DND-41 (cell line): ENCODE data around the gene LURAP1L.

Experiments
- ATAC-seq: fragments of 200-7000 bp; cut with Tn5 transposase; 3 replicates; pipeline ENCODE4 v1.9.1; 2021; ENCODE audit warnings: low read depth; ENCODE audit not compliant: insufficient read depth
- DNase-seq: peaks from one replicate; pipeline ENCODE4 v3.0.0-alpha.2; 2020
- H2AFZ ChIP-seq: 2 replicates; pipeline ENCODE4 v1.6.0; 2012; ENCODE audit warnings: low read depth, low read length
- H3K27ac ChIP-seq: 2 replicates; pipeline ENCODE4 v1.5.1; 2012; ENCODE audit warnings: low read length, inconsistent platforms
- H3K27me3 ChIP-seq: fragments of 200-600 bp; sonication (generic); 2 replicates; pipeline ENCODE4 v1.6.0; 2012; ENCODE audit warnings: low read length, mild to moderate bottlenecking, inconsistent platforms; ENCODE audit not compliant: insufficient read depth, poor library complexity
- H3K36me3 ChIP-seq: 2 replicates; pipeline ENCODE4 v1.5.1; 2012; ENCODE audit warnings: low read length, inconsistent platforms; ENCODE audit not compliant: insufficient read depth
- H3K4me1 ChIP-seq: 2 replicates; pipeline ENCODE4 v1.5.1; 2012; ENCODE audit warnings: mild to moderate bottlenecking, low read length; ENCODE audit not compliant: insufficient read depth
- H3K4me2 ChIP-seq: 2 replicates; pipeline ENCODE4 v1.6.0; 2012; ENCODE audit warnings: mild to moderate bottlenecking, moderate library complexity, low read length, inconsistent platforms; ENCODE audit not compliant: insufficient read depth
- H3K4me3 ChIP-seq, 2 experiments: fragments of 200-600 bp in 1 of 2; shearing (Covaris generic) in 1 of 2; 2 replicates each; pipeline ENCODE4 v1.5.1; 2012 to 2016; ENCODE audit warnings: inconsistent platforms in 2 of 2, low read length in 2 of 2, mild to moderate bottlenecking in 2 of 2, low read depth in 1 of 2, moderate library complexity in 1 of 2
- H3K79me2 ChIP-seq: 2 replicates; pipeline ENCODE4 v1.6.0; 2012; ENCODE audit warnings: low read length, inconsistent platforms; ENCODE audit not compliant: insufficient read depth
- H3K9ac ChIP-seq: 2 replicates; pipeline ENCODE4 v1.6.0; 2012; ENCODE audit warnings: low read depth, mild to moderate bottlenecking, inconsistent platforms, low read length, moderate library complexity
- H3K9me3 ChIP-seq: 2 replicates; pipeline ENCODE4 v1.5.1; 2012; ENCODE audit warnings: low read length, moderate library complexity, mild to moderate bottlenecking, inconsistent platforms; ENCODE audit not compliant: insufficient read depth, severe bottlenecking
- H4K20me1 ChIP-seq: 2 replicates; pipeline ENCODE4 v1.6.0; 2012; ENCODE audit warnings: low read length; ENCODE audit not compliant: insufficient read depth
- CTCF ChIP-seq: IDR thresholded peaks from 2 replicates; pipeline ENCODE4 v1.5.1; 2012; ENCODE audit warnings: borderline replicate concordance, low read length, moderate library complexity, mild to moderate bottlenecking; ENCODE audit not compliant: poor library complexity, severe bottlenecking; ENCODE audit errors: extremely low read depth
- EZH2 ChIP-seq: IDR thresholded peaks from 3 replicates; pipeline ENCODE4 v1.6.1; 2012; ENCODE audit warnings: borderline replicate concordance, low read depth, mild to moderate bottlenecking, moderate library complexity, low read length, inconsistent platforms; ENCODE audit not compliant: severe bottlenecking

Gene LURAP1L

GRCh38 chr9:12808569-12808968 lies 33.7 kb downstream of the LURAP1L start:
- Histone ChIP-seq H3K4me1 (no peaks in the 10 kb centered on the region), H3K27me3 (no peaks in the 10 kb centered on the region), H3K4me3 (no peak overlapping the region), H3K79me2 (no peaks in the 10 kb centered on the region), H4K20me1 (no peaks in the 10 kb centered on the region), H3K27ac (no peak overlapping the region), H2AFZ (no peak overlapping the region), H3K9me3 (peaks cover 3% of the 10 kb centered on the region), H3K4me2 (no peak overlapping the region), H3K36me3 (no peaks in the 10 kb centered on the region), H3K9ac (no peak overlapping the region)
- DNase-seq (no peak), ATAC-seq (no peak)
- no peak for TF ChIP-seq CTCF
- TF ChIP-seq EZH2 = no peak

- no peaks in the 10 kb centered on the region for H3K36me3 ChIP-seq
These were observed 34.9 kb downstream of the LURAP1L start for GRCh38 chr9:12809720-12810119.

GRCh38 chr9:12811935-12812334 lies 37.1 kb downstream of the LURAP1L start:
- Histone ChIP-seq H3K9ac (no peak overlapping the region), H2AFZ (no peak overlapping the region), H3K27me3 (no peaks in the 10 kb centered on the region), H3K27ac (no peak overlapping the region), H3K4me2 (no peak overlapping the region), H3K79me2 (no peaks in the 10 kb centered on the region), H3K4me3 (no peak overlapping the region), H4K20me1 (no peaks in the 10 kb centered on the region), H3K36me3 (no peaks in the 10 kb centered on the region), H3K9me3 (peaks cover 3% of the 10 kb centered on the region), H3K4me1 (no peaks in the 10 kb centered on the region)
- no peak for ATAC-seq
- DNase-seq = no peak
- TF ChIP-seq EZH2 (no peak), CTCF (no peak)

More at GRCh38 chr9:12809720-12810119, 34.9 kb downstream of the LURAP1L start:
- Histone ChIP-seq H3K4me2 (no peak overlapping the region), H3K4me1 (no peaks in the 10 kb centered on the region), H3K4me3 (no peak overlapping the region), H3K9ac (no peak overlapping the region), H2AFZ (no peak overlapping the region), H3K79me2 (no peaks in the 10 kb centered on the region), H3K9me3 (peaks cover 3% of the 10 kb centered on the region), H3K27me3 (no peaks in the 10 kb centered on the region), H3K27ac (no peak overlapping the region), H4K20me1 (no peaks in the 10 kb centered on the region)
- DNase-seq (no peak), ATAC-seq (no peak)
- TF ChIP-seq EZH2 (no peak), CTCF (no peak)

- no peaks in the 10 kb centered on the region for H3K79me2 ChIP-seq
- no peak for TF ChIP-seq CTCF
These were observed 37.9 kb downstream of the LURAP1L start for GRCh38 chr9:12812710-12813109.

More at GRCh38 chr9:12812710-12813109, 37.9 kb downstream of the LURAP1L start:
- H3K27me3 ChIP-seq = no peaks in the 10 kb centered on the region
- no peaks in the 10 kb centered on the region for H3K4me1 ChIP-seq
- DNase-seq (no peak), ATAC-seq (no peak)
- H3K27ac ChIP-seq = no peak overlapping the region
- no peak overlapping the region for H3K9ac ChIP-seq
- H2AFZ ChIP-seq = no peak overlapping the region
- H3K4me2 ChIP-seq = no peak overlapping the region
- H4K20me1 ChIP-seq = no peaks in the 10 kb centered on the region
- no peaks in the 10 kb centered on the region for H3K36me3 ChIP-seq
- peaks cover 3% of the 10 kb centered on the region for H3K9me3 ChIP-seq
- H3K4me3 ChIP-seq = no peak overlapping the region
